ENCODE data around the gene IDI2. TPM values are rescaled to one million over a fixed set of nuclear protein-coding genes. Genes with fewer than 3 reads are reported as not detected.
"Not testable (repeated sequence)": the region's sequence is repeated elsewhere in the genome, so short reads cannot be mapped to it uniquely, and the experiment has no call there.

The IDI2 gene
- total RNA-seq, result not detected

DNA sequence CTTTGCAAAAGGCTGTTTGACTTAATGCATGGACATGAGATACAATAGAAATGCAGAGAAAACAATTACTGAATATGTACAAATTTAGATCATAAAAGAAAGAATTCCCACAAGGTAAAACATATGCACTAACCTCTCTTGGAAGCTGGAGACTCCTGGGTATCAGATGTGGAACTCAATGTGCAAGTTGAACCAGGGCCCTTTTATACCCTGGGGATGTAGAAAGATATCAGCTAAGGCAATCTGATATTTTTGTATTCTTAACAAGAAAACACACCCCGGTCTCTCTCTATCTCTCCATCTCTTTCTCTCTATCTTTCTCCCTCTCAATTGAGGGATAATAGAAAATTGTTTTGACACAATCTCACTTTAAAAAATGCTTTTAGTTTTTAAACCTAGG is at the start of gene IDI2:
IDI2 (minus strand) TSS at position 177 of the 400 bp plus-strand sequence. CDS start 1,136 bp downstream, outside the sequence.
- intact Hi-C loops (cut with DNase I), result no loop called here
- Histone ChIP-seq H3K9ac (ENCODE audit: low read depth in 2 of 2, low read length in 2 of 2) (no peak within 1 kb of the TSS), H3K9me3 (no peaks in the 10 kb centered on the region), H3K27me3 (no peaks in the 10 kb centered on the region), H3K4me1 (no peaks in the 10 kb centered on the region), H3K36me3 (no peaks in the 10 kb centered on the region), H3K27ac (no peak within 1 kb of the TSS), H3K4me3 (no peak within 1 kb of the TSS)
- no peak for DNase-seq
- TF ChIP-seq CTCF (IDR thresholded peaks at IDR 0.05), result no peak

DNA sequence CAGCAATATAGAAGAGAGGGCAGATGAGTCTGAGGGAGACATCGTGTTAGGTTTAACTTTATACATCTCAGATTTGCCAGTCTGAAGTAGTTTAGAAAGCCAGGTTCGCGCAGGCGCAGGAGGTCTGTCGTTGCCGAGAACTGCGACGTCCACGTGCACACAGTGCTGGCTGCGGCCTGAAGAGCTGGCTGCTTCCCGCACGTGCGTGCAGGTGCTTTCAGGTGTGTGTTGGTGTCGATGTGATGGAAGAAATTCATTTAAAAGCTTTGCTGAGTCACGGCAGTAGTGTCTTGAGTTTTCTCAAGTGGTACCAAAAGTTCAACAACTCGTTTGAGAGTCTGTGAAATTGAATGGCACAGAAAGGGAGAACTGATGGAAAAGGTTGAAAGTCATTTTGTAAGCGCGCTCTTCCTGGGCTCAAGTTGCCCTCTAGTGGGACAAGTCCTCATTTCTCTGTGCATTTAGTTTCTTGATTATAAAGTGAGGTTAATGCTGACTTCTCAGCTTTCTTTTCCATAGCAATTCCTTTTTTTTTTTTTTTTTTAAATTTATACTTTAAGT is 49.2 kb upstream of the IDI2 start:
- H3K9ac ChIP-seq (ENCODE audit: low read depth in 2 of 2, low read length in 2 of 2), result no peak overlapping the region

GRCh38 chr10:1074052-1074747 is 48.5 kb upstream of the IDI2 start:
- H3K4me1 ChIP-seq, result no peaks in the 10 kb centered on the region
- H3K27me3 ChIP-seq, result no peaks in the 10 kb centered on the region
- TF ChIP-seq CTCF (IDR thresholded peaks at IDR 0.05), result no peak
- DNase-seq, result no peak
- H3K9me3 ChIP-seq, result no peaks in the 10 kb centered on the region
- intact Hi-C loops (cut with DNase I), result no loop called here
- H3K36me3 ChIP-seq, result peaks cover 3% of the 10 kb centered on the region
- H3K9ac ChIP-seq (ENCODE audit: low read depth in 2 of 2, low read length in 2 of 2), result no peak overlapping the region
- H3K4me3 ChIP-seq, result no peak overlapping the region
- H3K27ac ChIP-seq, result no peak overlapping the region

More for the DNA sequence above, 49.2 kb upstream of the IDI2 start:
- no peak overlapping the region for H3K27ac ChIP-seq
- no peak for TF ChIP-seq CTCF (IDR thresholded peaks at IDR 0.05)
- peaks cover 3% of the 10 kb centered on the region for H3K36me3 ChIP-seq
- DNase-seq, result no peak
- H3K4me3 ChIP-seq, result no peak overlapping the region
- no peaks in the 10 kb centered on the region for H3K9me3 ChIP-seq
- no peaks in the 10 kb centered on the region for H3K27me3 ChIP-seq
- intact Hi-C loops (cut with DNase I), result no loop called here
- no peaks in the 10 kb centered on the region for H3K4me1 ChIP-seq

DNA sequence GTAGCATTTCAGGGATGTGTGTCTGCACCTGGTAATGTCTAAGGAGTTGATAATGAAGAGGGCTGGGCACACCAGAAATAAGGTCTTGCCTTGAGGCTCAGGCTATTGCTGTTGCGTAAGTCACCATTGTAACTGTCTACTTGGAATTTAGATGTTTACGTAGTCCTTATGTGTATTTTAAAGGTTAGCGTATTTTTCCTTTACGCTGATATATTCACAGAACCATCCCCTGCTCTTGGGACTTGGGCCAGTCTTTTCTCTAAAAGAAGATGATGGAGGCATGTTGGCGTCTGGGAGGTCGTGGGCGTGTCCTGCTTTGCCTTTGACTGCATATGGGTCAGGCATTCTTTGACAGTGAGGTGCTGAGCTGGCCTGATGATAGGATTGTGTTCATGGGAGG is 45.3 kb upstream of the IDI2 start:
- Histone ChIP-seq H3K4me3 (no peak overlapping the region), H3K27ac (no peak overlapping the region), H3K4me1 (no peaks in the 10 kb centered on the region), H3K27me3 (no peaks in the 10 kb centered on the region), H3K9ac (ENCODE audit: low read depth in 2 of 2, low read length in 2 of 2) (no peak overlapping the region), H3K9me3 (no peaks in the 10 kb centered on the region), H3K36me3 (peaks cover 3% of the 10 kb centered on the region)
- intact Hi-C loops (cut with DNase I), result no loop called here
- no peak for DNase-seq
- TF ChIP-seq CTCF (IDR thresholded peaks at IDR 0.05), result no peak

DNA sequence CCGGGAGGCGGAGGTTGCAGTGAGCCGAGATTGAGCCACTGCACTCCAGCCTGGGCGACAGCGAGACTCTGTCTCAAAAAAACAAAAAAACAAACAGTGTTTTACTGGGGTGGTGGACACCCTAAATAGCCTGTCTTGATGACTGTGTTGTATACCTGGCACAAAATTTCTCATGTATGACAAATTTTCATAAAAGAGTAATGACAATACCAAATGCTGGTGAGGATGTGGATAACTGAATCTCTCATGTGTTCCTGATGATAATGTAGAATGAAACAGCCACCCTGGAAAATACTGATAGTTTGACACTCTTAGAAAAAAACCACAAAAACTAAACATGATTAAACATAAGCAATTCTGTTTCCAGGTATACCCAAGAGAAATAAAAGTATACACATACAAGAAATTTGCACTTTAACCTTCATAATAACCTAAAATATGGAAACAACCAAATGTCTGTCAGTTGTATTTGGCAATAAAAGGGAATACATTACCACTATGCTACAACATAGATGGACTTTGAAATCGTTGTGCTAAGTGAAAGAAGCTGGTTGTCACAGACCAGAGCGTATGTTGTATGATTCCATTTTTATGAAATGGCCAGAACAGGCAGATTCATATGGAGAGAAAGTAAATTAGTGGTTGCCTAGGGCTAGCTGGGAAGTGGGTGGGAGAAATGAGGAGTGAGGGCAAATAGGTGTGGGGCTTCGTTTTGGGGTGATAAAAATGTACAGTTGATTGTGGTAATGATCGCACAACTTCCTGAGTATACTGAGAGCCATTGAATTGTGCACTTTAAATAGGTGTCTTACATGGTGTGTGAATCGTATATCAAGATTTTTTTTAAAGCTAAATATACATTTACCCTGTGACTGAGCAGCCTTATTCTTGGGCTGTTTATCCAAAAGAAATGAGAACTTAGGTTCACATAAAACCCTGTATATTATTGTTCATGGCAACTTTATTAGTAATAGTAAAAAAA is 43.0 kb upstream of the IDI2 start:
- H3K9ac ChIP-seq (ENCODE audit: low read depth in 2 of 2, low read length in 2 of 2), result no peak overlapping the region
- intact Hi-C loops (cut with DNase I), result no loop called here
- H3K9me3 ChIP-seq, result no peaks in the 10 kb centered on the region
- H3K4me3 ChIP-seq, result no peak overlapping the region
- no peaks in the 10 kb centered on the region for H3K4me1 ChIP-seq
- no peaks in the 10 kb centered on the region for H3K27me3 ChIP-seq
- no peak for DNase-seq
- H3K36me3 ChIP-seq, result peaks cover 3% of the 10 kb centered on the region
- H3K27ac ChIP-seq, result peak overlapping the region; percentile 13
- TF ChIP-seq CTCF (IDR thresholded peaks at IDR 0.05), result no peak

DNA sequence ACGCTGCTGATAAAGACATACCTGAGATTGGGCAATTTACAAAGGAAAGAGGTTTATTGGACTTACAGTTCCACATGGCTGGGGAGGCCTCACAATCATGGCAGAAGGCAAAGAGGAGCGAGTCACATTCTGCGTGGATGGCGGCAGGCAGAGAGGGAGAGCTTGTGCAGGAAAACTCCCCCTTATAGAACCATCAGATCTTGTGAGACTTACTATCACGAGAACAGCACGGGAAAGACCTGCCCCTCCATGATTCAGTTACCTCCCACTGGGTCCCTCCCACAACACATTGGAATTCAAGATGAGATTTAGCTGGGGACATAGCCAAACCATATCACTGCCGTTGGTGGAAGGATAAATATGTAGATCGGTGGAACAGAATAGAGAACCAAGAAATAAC is 41.1 kb upstream of the IDI2 start:
- H3K9ac ChIP-seq (ENCODE audit: low read depth in 2 of 2, low read length in 2 of 2); H3K9me3 ChIP-seq; H3K27ac ChIP-seq; intact Hi-C loops (cut with DNase I); H3K36me3 ChIP-seq; H3K4me1 ChIP-seq; DNase-seq; H3K27me3 ChIP-seq; H3K4me3 ChIP-seq: not testable (repeated sequence)

All from colonic mucosa (tissue), 4 donors.